Keratinocyte (primary cell): ENCODE data around the gene FGFBP1. TPM values are rescaled to one million over a fixed set of nuclear protein-coding genes. Genes with fewer than 3 reads are reported as not detected.
A peak's percentile ranks its signal among the peaks of the same experiment; 100 is the strongest.

ENCODE experiments used
- DNase-seq: peaks from one replicate; pipeline ENCODE4 v3.0.0-alpha.2; 2011; ENCODE audit warnings: low read depth, missing footprints, low spot score
- FAIRE-seq: peaks from 2 replicates; lab custom pipeline; 2011; peaks lifted over from hg19 to GRCh38; lab: Jason Lieb, UNC
- H2AFZ ChIP-seq: 2 replicates; pipeline ENCODE4 v1.6.0; 2012; ENCODE audit warnings: low read length, control low read depth, inconsistent platforms; ENCODE audit not compliant: control insufficient read depth
- H3K27ac ChIP-seq: 2 replicates; pipeline ENCODE4 v1.5.1; 2011; ENCODE audit warnings: low read length; ENCODE audit not compliant: control insufficient read depth, insufficient read depth
- H3K27me3 ChIP-seq: 3 replicates; pipeline ENCODE4 v1.6.0; 2011; ENCODE audit warnings: low read length; ENCODE audit not compliant: control insufficient read depth, insufficient read depth; ENCODE audit errors: extremely low read depth
- H3K36me3 ChIP-seq, 2 experiments: 2 replicates in 1 of 2; 3 replicates in 1 of 2; pipeline ENCODE4 v1.5.1; 2011; ENCODE audit warnings: low read length in 2 of 2, mild to moderate bottlenecking in 1 of 2; ENCODE audit not compliant: control insufficient read depth in 2 of 2, insufficient read depth in 2 of 2; ENCODE audit errors: extremely low read depth in 1 of 2
- H3K4me1 ChIP-seq: 3 replicates; pipeline ENCODE4 v1.5.1; 2011; ENCODE audit warnings: low read length; ENCODE audit not compliant: control insufficient read depth, insufficient read depth; ENCODE audit errors: extremely low read depth
- H3K4me2 ChIP-seq: 3 replicates; pipeline ENCODE4 v1.6.0; 2011; ENCODE audit warnings: low read depth, low read length; ENCODE audit not compliant: control insufficient read depth, insufficient read depth; ENCODE audit errors: extremely low read depth
- H3K4me3 ChIP-seq, 3 experiments: fragments of 200-600 bp in 1 of 3; sonication (generic) in 1 of 3; 2 replicates in 2 of 3; 3 replicates in 1 of 3; pipeline ENCODE4 v1.5.1; 2011 to 2016; ENCODE audit warnings: low read length in 3 of 3, mild to moderate bottlenecking in 3 of 3, control low read depth in 2 of 3, inconsistent platforms in 1 of 3, low read depth in 1 of 3, mixed read lengths in 1 of 3, mixed run types in 1 of 3, moderate library complexity in 1 of 3; ENCODE audit not compliant: control insufficient read depth in 2 of 3, insufficient read depth in 2 of 3; ENCODE audit errors: extremely low read depth in 1 of 3
- H3K79me2 ChIP-seq: 2 replicates; pipeline ENCODE4 v1.6.0; 2012; ENCODE audit warnings: low read length; ENCODE audit not compliant: control insufficient read depth, insufficient read depth
- H3K9ac ChIP-seq: 3 replicates; pipeline ENCODE4 v1.6.0; 2011; ENCODE audit warnings: low read length; ENCODE audit not compliant: control insufficient read depth, insufficient read depth; ENCODE audit errors: extremely low read depth
- H3K9me1 ChIP-seq: 3 replicates; pipeline ENCODE4 v1.6.0; 2011; ENCODE audit warnings: low read length; ENCODE audit not compliant: control insufficient read depth, insufficient read depth; ENCODE audit errors: extremely low read depth
- H3K9me3 ChIP-seq: 2 replicates; pipeline ENCODE4 v1.5.1; 2012; ENCODE audit warnings: low read depth, low read length; ENCODE audit not compliant: control insufficient read depth
- H4K20me1 ChIP-seq: 3 replicates; pipeline ENCODE4 v1.6.0; 2011; ENCODE audit warnings: low read length; ENCODE audit not compliant: control insufficient read depth, insufficient read depth; ENCODE audit errors: extremely low read depth
- EZH2 ChIP-seq: IDR thresholded peaks from one replicate; pipeline ENCODE4 v1.6.1; 2012; ENCODE audit warnings: inconsistent platforms, mild to moderate bottlenecking, low read length, moderate library complexity
- dilution Hi-C: fragments of 300-500 bp; cut with MboI; formaldehyde crosslinking; loops from one replicate; pipeline ENCODE4 v1.7.0; 2020; ENCODE audit warnings: low sequenced_read_pairs; ENCODE audit not compliant: extremely low pct_ligation_motif_present
- polyA plus RNA-seq, 5 experiments: library from polyadenylated mRNA; depleted of rRNA in 3 of 5; stranded (reverse) in 3 of 5; stranded (forward) in 1 of 5; unstranded in 1 of 5; fragments of >200 nt; gene quantifications; 1 replicate in 1 of 5; 2 replicates in 3 of 5; 3 replicates in 1 of 5; pipeline versions ENCODE4 v1.2.1 to v1.2.3, GENCODE V29; 2011 to 2012; ENCODE audit warnings: missing spikeins in 2 of 5, low read depth in 1 of 5, low replicate concordance in 1 of 5
- TF ChIP-seq, protein P1 (sequence below), 3 experiments: IDR thresholded peaks in 1 of 3; conservative IDR thresholded peaks in 1 of 3; optimal IDR thresholded peaks in 1 of 3; 2 replicates in 2 of 3; 3 replicates in 1 of 3; pipeline versions ENCODE3 to v1.5.1; 2011; ENCODE audit warnings: low read length in 3 of 3, mild to moderate bottlenecking in 3 of 3, moderate library complexity in 2 of 3, control low read depth in 1 of 3, inconsistent platforms in 1 of 3; ENCODE audit not compliant: insufficient read depth in 2 of 3; ENCODE audit errors: extremely low read depth in 1 of 3

The FGFBP1 gene
- polyA plus RNA-seq, 1 donor (not counting 4 experiments of a cell fraction or from before 2014, with no cell fraction given), result 2,189 TPM

DNA sequence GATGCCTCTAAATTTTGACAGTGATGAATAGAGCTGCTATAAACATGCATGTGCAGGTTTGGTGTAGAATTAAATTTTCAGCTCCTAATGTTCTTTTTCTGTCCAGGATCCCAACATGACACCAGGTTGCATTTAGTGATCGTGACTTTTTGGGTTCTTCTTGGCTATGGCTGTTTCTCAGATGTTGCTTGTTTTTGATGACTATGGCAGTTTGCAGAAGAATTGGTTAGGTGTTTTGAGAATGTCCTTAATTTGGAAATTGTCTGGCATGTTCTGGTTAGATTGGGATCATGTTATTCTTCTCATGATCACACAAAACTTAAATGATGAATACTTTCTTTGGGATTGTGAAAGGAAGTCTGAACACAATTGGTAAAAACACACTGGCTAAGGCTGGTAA is 3.7 kb upstream of the FGFBP1 start:
- no peak for TF ChIP-seq EZH2
- TF ChIP-seq, protein P1, sequence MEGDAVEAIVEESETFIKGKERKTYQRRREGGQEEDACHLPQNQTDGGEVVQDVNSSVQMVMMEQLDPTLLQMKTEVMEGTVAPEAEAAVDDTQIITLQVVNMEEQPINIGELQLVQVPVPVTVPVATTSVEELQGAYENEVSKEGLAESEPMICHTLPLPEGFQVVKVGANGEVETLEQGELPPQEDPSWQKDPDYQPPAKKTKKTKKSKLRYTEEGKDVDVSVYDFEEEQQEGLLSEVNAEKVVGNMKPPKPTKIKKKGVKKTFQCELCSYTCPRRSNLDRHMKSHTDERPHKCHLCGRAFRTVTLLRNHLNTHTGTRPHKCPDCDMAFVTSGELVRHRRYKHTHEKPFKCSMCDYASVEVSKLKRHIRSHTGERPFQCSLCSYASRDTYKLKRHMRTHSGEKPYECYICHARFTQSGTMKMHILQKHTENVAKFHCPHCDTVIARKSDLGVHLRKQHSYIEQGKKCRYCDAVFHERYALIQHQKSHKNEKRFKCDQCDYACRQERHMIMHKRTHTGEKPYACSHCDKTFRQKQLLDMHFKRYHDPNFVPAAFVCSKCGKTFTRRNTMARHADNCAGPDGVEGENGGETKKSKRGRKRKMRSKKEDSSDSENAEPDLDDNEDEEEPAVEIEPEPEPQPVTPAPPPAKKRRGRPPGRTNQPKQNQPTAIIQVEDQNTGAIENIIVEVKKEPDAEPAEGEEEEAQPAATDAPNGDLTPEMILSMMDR (optimal IDR thresholded peaks at IDR 0.05 in 1 of 3, IDR thresholded peaks at IDR 0.05 in 1 of 3, conservative IDR thresholded peaks at IDR 0.05 in 1 of 3; ENCODE audit: extremely low read depth in 1 of 3, insufficient read depth in 2 of 3, low read length in 3 of 3), result no peak
- no peaks in the 10 kb centered on the region for H4K20me1 ChIP-seq
- no peaks in the 10 kb centered on the region for H3K27me3 ChIP-seq
- no peak overlapping the region for H3K9ac ChIP-seq
- H2AFZ ChIP-seq, result no peak overlapping the region
- FAIRE-seq (no peak), DNase-seq (no peak)
- no peak overlapping the region for H3K4me3 ChIP-seq
- H3K9me1 ChIP-seq, result no peaks in the 10 kb centered on the region
- H3K36me3 ChIP-seq, result peaks cover 0 to 2% of the 10 kb centered on the region in 2 experiments
- dilution Hi-C loops, result no loop called here
- H3K27ac ChIP-seq, result no peak overlapping the region
- peaks cover 17% of the 10 kb centered on the region for H3K4me1 ChIP-seq
- H3K79me2 ChIP-seq, result peaks cover 9% of the 10 kb centered on the region
- no peaks in the 10 kb centered on the region for H3K9me3 ChIP-seq
- no peak overlapping the region for H3K4me2 ChIP-seq

DNA sequence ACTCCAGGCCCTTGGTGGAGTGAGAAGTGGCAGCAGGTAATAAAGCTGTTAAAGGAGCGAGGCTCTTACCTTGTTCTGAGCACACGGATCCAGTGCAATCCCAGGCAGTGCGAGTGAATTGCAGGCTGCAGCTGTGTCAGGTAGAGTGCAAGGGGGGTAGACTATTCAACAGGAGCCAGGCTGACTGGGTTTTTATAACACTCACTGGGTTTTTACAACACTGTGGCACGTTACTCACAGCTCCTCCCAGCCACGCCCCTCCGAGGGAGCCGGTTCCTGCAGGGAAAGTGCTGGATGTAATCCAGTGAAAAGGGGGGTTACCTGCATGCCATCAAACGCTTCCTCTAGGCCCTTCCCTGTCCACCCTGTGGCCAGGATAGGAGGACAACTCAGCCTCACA is 358 bp downstream of the FGFBP1 start:
- H3K4me3 ChIP-seq, result peak overlapping the region; percentile 56 to 93 (median 85)
- H3K27me3 ChIP-seq, result no peaks in the 10 kb centered on the region
- H2AFZ ChIP-seq, result peak overlapping the region; percentile 77
- peak overlapping the region; percentile 97 for H3K4me2 ChIP-seq
- H3K36me3 ChIP-seq, result peaks cover 9 to 25% of the 10 kb centered on the region in 2 experiments
- peak overlapping the region; percentile 91 for H3K27ac ChIP-seq
- FAIRE-seq (peak; percentile 96), DNase-seq (no peak)
- H4K20me1 ChIP-seq, result peaks cover 11% of the 10 kb centered on the region
- H3K9ac ChIP-seq, result peak overlapping the region; percentile 93
- peaks cover 3% of the 10 kb centered on the region for H3K9me1 ChIP-seq
- dilution Hi-C loops, result no loop called here
- peaks cover 24% of the 10 kb centered on the region for H3K79me2 ChIP-seq
- no peaks in the 10 kb centered on the region for H3K9me3 ChIP-seq
- peaks cover 44% of the 10 kb centered on the region for H3K4me1 ChIP-seq
- TF ChIP-seq EZH2, result no peak
- TF ChIP-seq, protein P1 (optimal IDR thresholded peaks at IDR 0.05 in 1 of 3, IDR thresholded peaks at IDR 0.05 in 1 of 3, conservative IDR thresholded peaks at IDR 0.05 in 1 of 3; ENCODE audit: extremely low read depth in 1 of 3, insufficient read depth in 2 of 3, low read length in 3 of 3), result no peak
